Mesenchymal stem cell (in vitro differentiated cells and primary cell): ENCODE measurements around the gene RDM1.
"Not testable (repeated sequence)": the region's sequence is repeated elsewhere in the genome, so short reads cannot be mapped to it uniquely, and the experiment has no call there.

ENCODE experiments used
- DNase-seq: peaks from one replicate; pipeline ENCODE4 v3.0.0-alpha.2; 2013
- H2AFZ ChIP-seq: one replicate; pipeline ENCODE4 v1.6.1; 2013; ENCODE audit warnings: low read depth, mild to moderate bottlenecking, control low read depth, inconsistent platforms, low read length, moderate library complexity
- H2AK5ac ChIP-seq: 2 replicates; pipeline ENCODE4 v1.6.1; 2013; ENCODE audit warnings: low read length, moderate library complexity, mild to moderate bottlenecking, inconsistent platforms; ENCODE audit not compliant: severe bottlenecking
- H2BK120ac ChIP-seq: one replicate; pipeline ENCODE4 v1.6.1; 2013; ENCODE audit warnings: low read depth, mild to moderate bottlenecking, inconsistent platforms, low read length, moderate library complexity
- H2BK12ac ChIP-seq, 2 experiments: one replicate each; pipeline ENCODE4 v1.6.1; 2013; ENCODE audit warnings: inconsistent platforms in 2 of 2, low read length in 2 of 2, mild to moderate bottlenecking in 2 of 2, moderate library complexity in 2 of 2, control low read depth in 1 of 2
- H2BK15ac ChIP-seq: one replicate; pipeline ENCODE4 v1.6.1; 2013; ENCODE audit warnings: mild to moderate bottlenecking, low read depth, inconsistent platforms; ENCODE audit not compliant: poor library complexity, severe bottlenecking
- H2BK5ac ChIP-seq: 2 replicates; pipeline ENCODE4 v1.6.1; 2013; ENCODE audit warnings: low read depth, mild to moderate bottlenecking, low read length, control low read depth, inconsistent platforms; ENCODE audit not compliant: poor library complexity, severe bottlenecking
- H3K14ac ChIP-seq, 2 experiments: one replicate each; pipeline ENCODE4 v1.6.1; 2013; ENCODE audit warnings: inconsistent platforms in 2 of 2, low read length in 2 of 2, control low read depth in 1 of 2, mild to moderate bottlenecking in 1 of 2, moderate library complexity in 1 of 2
- H3K18ac ChIP-seq, 2 experiments: one replicate each; pipeline ENCODE4 v1.6.1; 2013; ENCODE audit warnings: inconsistent platforms in 2 of 2, low read length in 2 of 2, control low read depth in 1 of 2, low read depth in 1 of 2, mild to moderate bottlenecking in 1 of 2
- H3K23ac ChIP-seq, 2 experiments: one replicate each; pipeline ENCODE4 v1.6.1; 2013; ENCODE audit warnings: inconsistent platforms in 2 of 2, low read length in 2 of 2, mild to moderate bottlenecking in 2 of 2, moderate library complexity in 2 of 2, control low read depth in 1 of 2
- H3K27ac ChIP-seq: 2 replicates; pipeline ENCODE4 v1.5.1; 2013; ENCODE audit warnings: mild to moderate bottlenecking, moderate library complexity, low read length, control low read depth, inconsistent platforms; ENCODE audit not compliant: poor library complexity, severe bottlenecking
- H3K27me3 ChIP-seq, 2 experiments: 2 replicates each; pipeline versions ENCODE4 v1.6.1 to v1.7.0; 2013; ENCODE audit warnings: low read length in 2 of 2, mild to moderate bottlenecking in 2 of 2, moderate library complexity in 2 of 2, control low read depth in 1 of 2, inconsistent platforms in 1 of 2; ENCODE audit not compliant: control insufficient read depth in 1 of 2, insufficient read depth in 1 of 2
- H3K36me3 ChIP-seq, 2 experiments: 2 replicates each; pipeline versions ENCODE4 v1.6.1 to v1.7.0; 2013; ENCODE audit warnings: low read length in 2 of 2, control low read depth in 1 of 2, inconsistent platforms in 1 of 2, low read depth in 1 of 2, mild to moderate bottlenecking in 1 of 2; ENCODE audit not compliant: insufficient read depth in 2 of 2, control insufficient read depth in 1 of 2
- H3K4ac ChIP-seq, 2 experiments: one replicate each; pipeline ENCODE4 v1.6.1; 2013; ENCODE audit warnings: inconsistent platforms in 2 of 2, low read length in 2 of 2, mild to moderate bottlenecking in 2 of 2, moderate library complexity in 2 of 2, control low read depth in 1 of 2, low read depth in 1 of 2
- H3K4me1 ChIP-seq: 2 replicates; pipeline ENCODE4 v1.6.1; 2013; ENCODE audit warnings: low read depth, low read length, control low read depth; ENCODE audit not compliant: control insufficient read depth, insufficient read depth
- H3K4me2 ChIP-seq: 2 replicates; pipeline ENCODE4 v1.6.1; 2013; ENCODE audit warnings: low read length, mild to moderate bottlenecking, inconsistent platforms; ENCODE audit not compliant: poor library complexity, severe bottlenecking
- H3K4me3 ChIP-seq, 2 experiments: 2 replicates each; pipeline versions ENCODE4 v1.5.1 to v1.7.0; 2013; ENCODE audit warnings: low read length in 2 of 2, mild to moderate bottlenecking in 2 of 2, control low read depth in 1 of 2, low read depth in 1 of 2; ENCODE audit not compliant: insufficient read depth in 1 of 2
- H3K79me1 ChIP-seq: replicated peaks from 2 replicates; pipeline ENCODE4 v1.6.1; 2013; ENCODE audit warnings: mild to moderate bottlenecking, control low read depth, low read length, inconsistent platforms; ENCODE audit not compliant: poor library complexity, severe bottlenecking
- H3K9ac ChIP-seq: 2 replicates; pipeline ENCODE4 v1.7.0; 2013; ENCODE audit warnings: mild to moderate bottlenecking, low read length, moderate library complexity
- H3K9me3 ChIP-seq: 2 replicates; pipeline ENCODE4 v1.7.0; 2013; ENCODE audit warnings: mild to moderate bottlenecking, low read length; ENCODE audit not compliant: control insufficient read depth
- H4K8ac ChIP-seq: one replicate; pipeline ENCODE4 v1.6.1; 2013; ENCODE audit warnings: inconsistent platforms, mild to moderate bottlenecking, low read length, moderate library complexity
- H4K91ac ChIP-seq: one replicate; pipeline ENCODE4 v1.6.1; 2013; ENCODE audit warnings: mild to moderate bottlenecking, low read length, inconsistent platforms
- WGBS: methylation state at CpG from one replicate; pipeline ENCODE4 v1.1.7; 2013; ENCODE audit warnings: mixed read lengths; 5-methylcytosine and 5-hydroxymethylcytosine counted together

RDM1 gene

DNA sequence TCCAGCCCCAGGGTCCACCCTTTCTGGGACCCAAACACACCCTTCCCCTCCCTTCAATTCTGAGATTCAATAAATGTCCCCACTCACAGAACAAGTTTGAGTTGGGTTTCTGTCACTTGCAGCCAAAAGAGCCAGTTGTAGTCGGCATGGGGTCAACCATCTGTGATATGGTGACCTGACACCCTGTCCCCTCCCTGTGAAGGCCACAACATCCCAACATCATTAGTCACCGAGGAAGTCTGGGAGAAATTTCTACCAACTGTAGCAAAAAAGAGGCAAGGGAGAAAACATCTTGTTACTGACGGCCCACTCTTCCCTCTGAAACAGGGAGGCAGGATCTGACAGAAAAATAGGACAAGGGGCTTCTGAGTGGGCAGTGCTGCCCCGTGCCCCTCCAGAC, 13.6 kb upstream of the RDM1 start:
- H3K18ac ChIP-seq: no peak overlapping the region
- H4K8ac ChIP-seq: no peak overlapping the region
- no peak overlapping the region for H2AFZ ChIP-seq
- no peak overlapping the region for H3K4ac ChIP-seq
- no peak overlapping the region for H3K23ac ChIP-seq
- no peak for DNase-seq
- H2BK15ac ChIP-seq: no peak overlapping the region
- H3K4me2 ChIP-seq: no peak overlapping the region
- H3K9ac ChIP-seq: no peak overlapping the region
- H3K27me3 ChIP-seq: peaks cover 0 to 12% of the 10 kb centered on the region in 2 experiments
- H3K27ac ChIP-seq: no peak overlapping the region
- H2BK5ac ChIP-seq: no peak overlapping the region
- H2BK12ac ChIP-seq: no peak overlapping the region
- no peaks in the 10 kb centered on the region for H3K79me1 ChIP-seq
- no peaks in the 10 kb centered on the region for H3K36me3 ChIP-seq
- H3K4me1 ChIP-seq: peaks cover 4% of the 10 kb centered on the region
- 71% methylated on average over 4 of the region's 4 CpGs for WGBS
- H4K91ac ChIP-seq: no peak overlapping the region
- no peak overlapping the region for H3K4me3 ChIP-seq
- H3K14ac ChIP-seq: no peak overlapping the region
- H2AK5ac ChIP-seq: no peak overlapping the region
- H3K9me3 ChIP-seq: no peaks in the 10 kb centered on the region
- no peak overlapping the region for H2BK120ac ChIP-seq

DNA sequence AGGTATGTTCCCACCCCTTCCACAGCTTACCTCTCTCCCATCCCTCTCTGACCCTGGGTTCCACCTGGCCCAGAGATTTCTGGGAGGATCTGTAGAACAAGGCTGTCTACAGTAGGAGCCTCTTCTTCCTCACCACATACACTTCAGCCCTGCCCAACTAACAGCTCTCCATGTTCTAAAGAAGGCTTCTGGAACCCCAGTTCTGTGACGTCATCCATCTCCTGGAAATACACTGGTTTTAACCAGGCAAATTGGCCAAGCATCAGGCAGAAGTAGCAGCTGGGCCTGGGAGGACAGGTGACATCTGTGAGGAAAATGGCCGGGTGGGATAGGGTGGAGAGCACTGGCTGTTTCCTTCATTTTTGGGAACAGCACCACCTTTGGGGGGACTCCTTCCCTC, 13.0 kb upstream of the RDM1 start, which contains the start of gene LYZL6:
Gene LYZL6, minus strand, starts transcription at position 177 of the 400 bp plus-strand sequence. CDS start 4,357 bp downstream, outside the sequence.
- Histone ChIP-seq H3K36me3 (no peaks in the 10 kb centered on the region), H2AK5ac (no peak within 1 kb of the TSS), H2BK15ac (no peak within 1 kb of the TSS)

DNA sequence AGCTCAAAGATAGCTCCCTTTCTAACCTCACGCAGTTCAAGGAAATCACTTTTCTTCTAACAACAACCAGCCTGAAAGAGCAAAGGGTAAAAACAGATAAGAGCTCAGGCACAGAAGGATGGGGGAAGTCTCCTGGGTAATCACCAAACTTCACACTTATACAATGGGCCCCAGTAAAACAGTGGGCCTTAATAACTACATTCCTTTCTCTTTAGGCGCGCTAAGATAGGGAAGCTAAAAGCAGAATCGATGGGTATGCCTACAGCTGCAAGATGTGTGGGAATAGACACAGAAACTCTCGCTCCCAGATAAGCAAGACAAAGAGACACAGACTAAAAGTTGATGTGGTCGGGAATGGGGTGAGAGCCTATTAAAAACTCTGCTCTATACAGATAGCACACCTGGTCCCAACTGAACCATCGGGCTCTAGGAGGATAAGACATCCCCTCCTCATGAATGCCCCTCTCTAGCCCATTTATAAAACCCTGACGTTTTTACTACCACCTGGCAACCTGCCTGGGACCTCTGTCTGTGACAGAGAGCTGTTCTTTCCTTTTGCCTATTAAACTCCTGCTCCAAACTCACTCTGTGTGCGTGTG, 12.1 kb upstream of the RDM1 start:
- Histone ChIP-seq H2BK120ac (no peak overlapping the region), H3K4me3 (no peak overlapping the region), H2AK5ac (no peak overlapping the region), H2BK15ac (no peak overlapping the region), H3K36me3 (no peaks in the 10 kb centered on the region), H3K4me1 (peaks cover 4% of the 10 kb centered on the region), H2BK5ac (no peak overlapping the region), H3K4ac (no peak overlapping the region), H3K18ac (no peak overlapping the region), H3K27ac (no peak overlapping the region), H4K8ac (no peak overlapping the region), H3K27me3 (peaks cover 0 to 12% of the 10 kb centered on the region in 2 experiments), H3K9ac (no peak overlapping the region), H3K23ac (no peak overlapping the region), H3K14ac (no peak overlapping the region), H3K79me1 (no peaks in the 10 kb centered on the region), H2BK12ac (no peak overlapping the region), H3K9me3 (no peaks in the 10 kb centered on the region), H2AFZ (no peak overlapping the region), H4K91ac (no peak overlapping the region), H3K4me2 (no peak overlapping the region)
- WGBS: 81% methylated on average over 8 of the region's 9 CpGs
- no peak for DNase-seq

More for the DNA sequence above, 13.0 kb upstream of the RDM1 start, which contains the start of gene LYZL6:
- H3K4ac ChIP-seq: no peak within 1 kb of the TSS
- no peak within 1 kb of the TSS for H3K14ac ChIP-seq
- no peak within 1 kb of the TSS for H4K91ac ChIP-seq
- no peak within 1 kb of the TSS for H3K23ac ChIP-seq
- WGBS: 94% methylated on average over 2 of the region's 2 CpGs
- no peak within 1 kb of the TSS for H3K27ac ChIP-seq
- peaks cover 4% of the 10 kb centered on the region for H3K4me1 ChIP-seq
- DNase-seq: no peak
- no peak within 1 kb of the TSS for H4K8ac ChIP-seq
- peaks cover 0 to 12% of the 10 kb centered on the region in 2 experiments for H3K27me3 ChIP-seq
- no peaks in the 10 kb centered on the region for H3K9me3 ChIP-seq
- H3K18ac ChIP-seq: no peak within 1 kb of the TSS
- no peak within 1 kb of the TSS for H2AFZ ChIP-seq
- H2BK12ac ChIP-seq: no peak within 1 kb of the TSS
- H3K4me3 ChIP-seq: no peak within 1 kb of the TSS
- no peak within 1 kb of the TSS for H2BK120ac ChIP-seq
- H2BK5ac ChIP-seq: no peak within 1 kb of the TSS
- no peak within 1 kb of the TSS for H3K9ac ChIP-seq
- H3K4me2 ChIP-seq: no peak within 1 kb of the TSS
- no peaks in the 10 kb centered on the region for H3K79me1 ChIP-seq

DNA sequence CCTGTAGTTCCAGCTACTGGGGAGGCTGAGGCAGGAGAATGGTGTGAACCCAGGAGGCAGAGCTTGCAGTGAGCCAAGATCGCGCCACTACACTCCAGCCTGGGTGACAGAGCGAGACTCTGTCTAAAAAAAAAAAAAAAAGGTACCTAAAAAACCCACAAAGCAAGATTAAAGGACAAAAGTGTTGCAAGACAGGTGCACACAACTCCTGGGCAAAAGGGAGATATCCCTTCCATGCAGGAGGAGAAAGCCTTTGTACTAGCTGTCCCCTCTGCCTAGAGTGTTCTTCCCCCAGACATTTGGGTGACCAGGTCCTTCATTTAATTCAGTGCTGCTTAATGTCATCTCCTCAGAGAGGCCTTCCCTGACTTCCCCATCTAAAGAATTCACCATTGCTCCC, 7.9 kb upstream of the RDM1 start:
- not testable (repeated sequence) for H2BK15ac ChIP-seq, H2BK120ac ChIP-seq, H4K8ac ChIP-seq, H3K18ac ChIP-seq, H2BK12ac ChIP-seq, DNase-seq, H2BK5ac ChIP-seq, H3K4me2 ChIP-seq, H3K14ac ChIP-seq, H2AFZ ChIP-seq, H3K4me3 ChIP-seq, H3K9ac ChIP-seq, H3K36me3 ChIP-seq, H3K23ac ChIP-seq, H3K79me1 ChIP-seq, H3K27me3 ChIP-seq, H3K9me3 ChIP-seq, H3K4ac ChIP-seq, H3K27ac ChIP-seq, H4K91ac ChIP-seq, H3K4me1 ChIP-seq, H2AK5ac ChIP-seq
- WGBS: 83% methylated on average over 3 of the region's 3 CpGs
